HepG2 (cell line): Measurements from ENCODE around the gene PTPRD. TPM values are rescaled to one million over a fixed set of nuclear protein-coding genes. Genes with fewer than 3 reads are reported as not detected.
A peak's percentile ranks its signal among the peaks of the same experiment; 100 is the strongest.

Experiments used
- ATAC-seq: fragments of 200-7000 bp; cut with Tn5 transposase; 3 replicates; pipeline ENCODE4 v1.9.1; 2020; ENCODE audit warnings: mild to moderate bottlenecking, moderate library complexity
- BruUV-seq: library from RNA; stranded (reverse); fragments of 400-500 nt; replicated peaks from 2 replicates; lab custom pipeline; 2021; lab: Mats Ljungman, UMichigan
- CTCF ChIA-PET: fragments of 300-600 bp; formaldehyde crosslinking; extraction: SDS; loops from one replicate; lab custom pipeline; 2021; ENCODE audit warnings: low total read pairs, inconsistent platforms, low intra/inter-chr PET ratio; lab: Yijun Ruan, JAX
- POLR2A ChIA-PET: fragments of 350-600 bp; sonication (Branson Sonifier 250); formaldehyde crosslinking; loops from one replicate; lab custom pipeline; 2020; ENCODE audit warnings: antibody characterized with exemption, inconsistent platforms; lab: Yijun Ruan, JAX
- DNase-seq: peaks from one replicate; pipeline ENCODE4 v3.0.0-alpha.2; 2015; ENCODE audit warnings: low spot score
- FAIRE-seq: peaks from 3 replicates; lab custom pipeline; 2011; peaks lifted over from hg19 to GRCh38; lab: Jason Lieb, UNC
- H2AFZ ChIP-seq: one replicate; pipeline ENCODE4 v1.6.1; 2011; ENCODE audit warnings: low read length, inconsistent platforms
- H3K27ac ChIP-seq: fragments of 300-600 bp; 3 replicates; pipeline ENCODE4 v1.8.0; 2011; ENCODE audit warnings: mixed run types, mild to moderate bottlenecking, mixed read lengths, low read length, inconsistent platforms; ENCODE audit not compliant: insufficient read depth; ENCODE audit errors: extremely low read length
- H3K27me3 ChIP-seq, 2 experiments: fragments of 200-600 bp in 1 of 2; 2 replicates in 1 of 2; 3 replicates in 1 of 2; pipeline versions ENCODE4 v1.6.0 to v1.8.0; 2011; ENCODE audit warnings: low read length in 2 of 2, mild to moderate bottlenecking in 2 of 2, moderate library complexity in 2 of 2, inconsistent platforms in 1 of 2; ENCODE audit not compliant: insufficient read depth in 2 of 2, control insufficient read depth in 1 of 2
- H3K36me3 ChIP-seq, 2 experiments: fragments of 200-600 bp in 1 of 2; replicated peaks in 1 of 2; 2 replicates in 1 of 2; 3 replicates in 1 of 2; pipeline versions ENCODE4 v1.5.1 to v1.8.0; 2011; ENCODE audit warnings: low read length in 2 of 2, inconsistent platforms in 1 of 2; ENCODE audit not compliant: insufficient read depth in 2 of 2, control insufficient read depth in 1 of 2
- H3K4me1 ChIP-seq: 2 replicates; pipeline ENCODE4 v1.5.1; 2012; ENCODE audit warnings: low read length, inconsistent platforms; ENCODE audit not compliant: insufficient read depth
- H3K4me2 ChIP-seq: 2 replicates; pipeline ENCODE4 v1.6.0; 2011; ENCODE audit warnings: low read depth, low read length, inconsistent platforms
- H3K4me3 ChIP-seq, 3 experiments: fragments of 200-600 bp in 1 of 3; sonication (generic), shearing (Covaris generic) in 1 of 3; replicated peaks in 1 of 3; 2 replicates each; pipeline ENCODE4 v1.5.1; 2011 to 2016; ENCODE audit warnings: low read length in 3 of 3, inconsistent platforms in 2 of 3, low read depth in 2 of 3, mild to moderate bottlenecking in 2 of 3, control low read depth in 1 of 3, mixed read lengths in 1 of 3; ENCODE audit not compliant: insufficient read depth in 1 of 3
- H3K79me2 ChIP-seq: one replicate; pipeline ENCODE4 v1.6.1; 2011; ENCODE audit warnings: low read length, inconsistent platforms; ENCODE audit not compliant: insufficient read depth
- H3K9ac ChIP-seq: 2 replicates; pipeline ENCODE4 v1.6.0; 2011; ENCODE audit warnings: mild to moderate bottlenecking, low read depth, low read length, inconsistent platforms; ENCODE audit not compliant: insufficient read depth
- H3K9me3 ChIP-seq: 2 replicates; pipeline ENCODE4 v1.5.1; 2012; ENCODE audit warnings: mild to moderate bottlenecking, low read length
- H4K20me1 ChIP-seq: 2 replicates; pipeline ENCODE4 v1.6.0; 2011; ENCODE audit warnings: inconsistent platforms, mild to moderate bottlenecking, low read length, moderate library complexity; ENCODE audit not compliant: insufficient read depth
- FIP1L1 ChIP-seq: fragments of 200-400 bp; formaldehyde crosslinking; IDR thresholded peaks from 2 replicates; pipeline ENCODE4 v1.6.1; 2018; ENCODE audit warnings: low read depth, mild to moderate bottlenecking, low read length, moderate library complexity, borderline replicate concordance; ENCODE audit not compliant: insufficient read depth
- KAT2B ChIP-seq: fragments of 150-350 bp; IDR thresholded peaks from 2 replicates; pipeline ENCODE4 v1.6.1; 2014; ENCODE audit warnings: low read depth, low read length, borderline replicate concordance
- MAFF ChIP-seq: IDR thresholded peaks from 2 replicates; pipeline ENCODE4 v1.6.1; 2011; ENCODE audit warnings: low read depth, low read length, improper control_type of control experiment
- MAFK ChIP-seq, 2 experiments: IDR thresholded peaks in 1 of 2; conservative IDR thresholded peaks in 1 of 2; 2 replicates each; pipeline ENCODE4 v1.6.1; 2011; ENCODE audit warnings: improper control_type of control experiment in 2 of 2, low read length in 2 of 2
- RXRA ChIP-seq: sonication (generic); formaldehyde crosslinking; IDR thresholded peaks from 2 replicates; pipeline ENCODE4 v1.5.1; 2020; ENCODE audit warnings: missing genetic modification reagents
- ZBTB3 ChIP-seq: sonication (generic); formaldehyde crosslinking; IDR thresholded peaks from 2 replicates; pipeline ENCODE4 v1.4.0; 2020; ENCODE audit warnings: low read depth, mild to moderate bottlenecking, moderate library complexity, missing genetic modification reagents, borderline replicate concordance
- ZMYM4 ChIP-seq: sonication (generic); formaldehyde crosslinking; IDR thresholded peaks from 2 replicates; pipeline ENCODE4 v1.8.1; 2023; ENCODE audit warnings: mild to moderate bottlenecking, missing genetic modification reagents
- ZNF317 ChIP-seq: sonication (generic); formaldehyde crosslinking; IDR thresholded peaks from 2 replicates; pipeline ENCODE4 v1.5.0; 2020; ENCODE audit warnings: mild to moderate bottlenecking, missing genetic modification reagents
- ZNF549 ChIP-seq: sonication (generic); formaldehyde crosslinking; IDR thresholded peaks from 2 replicates; pipeline ENCODE4 v1.5.0; 2020; ENCODE audit warnings: missing genetic modification reagents
- ZNF629 ChIP-seq: sonication (generic); formaldehyde crosslinking; conservative IDR thresholded peaks from 2 replicates; pipeline ENCODE4 v1.5.0; 2020; ENCODE audit warnings: missing genetic modification reagents
- WGBS: methylation state at CpG from one replicate; pipeline ENCODE4 v1.1.6; 2017; ENCODE audit warnings: low lambda C conversion rate; 5-methylcytosine and 5-hydroxymethylcytosine counted together
- in situ Hi-C: cut with HindIII; loops from 2 replicates; pipeline ENCODE4 v1.10.0; 2017; ENCODE audit warnings: low pct_unique_long_range_greater_than_20kb; ENCODE audit not compliant: extremely low pct_ligation_motif_present
- intact Hi-C: fragments of 100-400 bp; cut with micrococcal nuclease; formaldehyde crosslinking; loops from one replicate; pipeline ENCODE4 v1.10.0; 2022; ENCODE audit not compliant: unreplicated experiment
- polyA plus RNA-seq, 8 experiments: library from polyadenylated mRNA; depleted of rRNA in 3 of 8; stranded (reverse) in 7 of 8; unstranded in 1 of 8; fragments of >200 nt; fragmentation: Illumina TruSeq in 4 of 8; extraction: Trizol in 4 of 8; gene quantifications; 2 replicates each; pipeline versions ENCODE4 v1.2.1 to v1.2.3, GENCODE V29; 2011 to 2016; ENCODE audit warnings: low read depth in 4 of 8, missing spikeins in 1 of 8, mixed read lengths in 1 of 8; ENCODE audit not compliant: insufficient read depth in 1 of 8
- total RNA-seq, 5 experiments: library from RNA; depleted of rRNA; stranded (reverse); fragments of >200 nt; fragmentation: Illumina TruSeq; extraction: Trizol; gene quantifications; 2 replicates each; pipeline ENCODE4 v1.2.3, GENCODE V29; 2016; ENCODE audit warnings: low read depth in 1 of 5
- TF ChIP-seq, protein P1 (sequence below): sonication (generic); formaldehyde crosslinking; IDR thresholded peaks from 2 replicates; pipeline ENCODE4 v1.4.0; 2020; ENCODE audit warnings: mild to moderate bottlenecking, missing genetic modification reagents

The PTPRD gene
- total and polyA plus RNA-seq, 2 of the 13 experiments (the other 11 are each of a cell fraction or from before 2014, with no cell fraction given), result 0.05 TPM; not detected in 1

DNA sequence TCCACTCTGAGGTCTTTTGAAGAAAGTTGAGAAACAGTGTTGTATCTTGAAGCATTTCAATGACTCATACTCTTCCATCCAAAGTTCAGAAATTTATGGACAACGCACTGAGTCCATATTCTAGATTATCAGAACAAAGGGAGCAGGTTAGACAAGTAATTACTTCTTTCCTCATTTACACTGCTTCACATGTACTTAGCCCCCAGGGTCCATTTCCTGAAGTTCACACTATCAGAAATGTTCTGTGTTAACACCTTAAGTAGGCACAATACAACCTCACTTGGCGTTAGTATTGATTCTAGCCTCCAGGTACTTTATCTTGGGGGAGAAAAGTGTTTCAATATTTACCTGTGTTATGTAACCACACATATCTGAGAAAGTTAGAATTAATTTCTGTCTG, 2325.3 kb downstream of the PTPRD start:
- Histone ChIP-seq H3K4me3 (no peak overlapping the region), H3K9ac (no peak overlapping the region), H3K9me3 (peaks cover 92% of the 10 kb centered on the region), H3K36me3 (no peaks in the 10 kb centered on the region), H3K4me2 (no peak overlapping the region), H3K79me2 (no peaks in the 10 kb centered on the region), H2AFZ (no peak overlapping the region), H3K4me1 (no peaks in the 10 kb centered on the region), H3K27me3 (no peaks in the 10 kb centered on the region), H3K27ac (no peak overlapping the region), H4K20me1 (no peaks in the 10 kb centered on the region)
- BruUV-seq, result no TSS peak
- TF ChIP-seq ZNF629 (CRISPR knock-in tag), result no peak
- no peak for TF ChIP-seq KAT2B
- no peak for TF ChIP-seq ZMYM4
- TF ChIP-seq ZBTB3 (CRISPR knock-in tag), result no peak
- TF ChIP-seq ZNF317 (CRISPR knock-in tag), result no peak
- TF ChIP-seq, protein P1, sequence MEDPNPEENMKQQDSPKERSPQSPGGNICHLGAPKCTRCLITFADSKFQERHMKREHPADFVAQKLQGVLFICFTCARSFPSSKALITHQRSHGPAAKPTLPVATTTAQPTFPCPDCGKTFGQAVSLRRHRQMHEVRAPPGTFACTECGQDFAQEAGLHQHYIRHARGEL (CRISPR knock-in tag), result no peak
- no peak for TF ChIP-seq FIP1L1
- TF ChIP-seq RXRA (CRISPR knock-in tag), result no peak
- POLR2A ChIA-PET, result no interaction called here
- WGBS, result 0% methylated on average over 2 of the region's 2 CpGs
- no peak for DNase-seq
- in situ Hi-C loops, result no loop called here
- no peak for FAIRE-seq
- intact Hi-C loops, result no loop called here
- no peak for ATAC-seq
- CTCF ChIA-PET, result no interaction called here

DNA sequence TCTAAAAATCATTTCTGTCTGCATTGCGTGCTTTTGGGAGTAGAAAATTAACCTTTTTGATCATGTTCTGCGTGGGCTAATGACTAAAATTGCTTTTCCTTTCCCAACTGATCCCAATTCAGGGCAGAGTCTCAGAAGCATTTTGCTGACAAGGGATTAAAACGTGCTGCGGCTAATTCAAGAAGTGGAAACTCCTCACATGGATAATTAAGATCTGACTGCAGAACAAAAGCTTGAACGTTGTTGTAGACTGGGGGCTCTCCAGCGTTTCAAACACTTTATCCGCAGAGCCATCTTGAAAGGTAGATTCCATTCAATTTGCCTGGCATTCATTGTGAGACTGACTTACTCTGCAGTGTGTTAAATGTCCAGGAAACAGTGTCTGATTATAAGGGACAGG, 2327.9 kb downstream of the PTPRD start:
- peak; percentile 55 to 79; a peak in 3 of 4 replicates for TF ChIP-seq MAFK (conservative IDR thresholded peaks at IDR 0.05 in 1 of 2, IDR thresholded peaks at IDR 0.05 in 1 of 2; ENCODE audit: low read length in 2 of 2)
- TF ChIP-seq MAFF, result peak; percentile 69
- no peak for TF ChIP-seq ZNF549

More for the DNA sequence above, 2327.9 kb downstream of the PTPRD start:
- Histone ChIP-seq H3K4me1 (no peaks in the 10 kb centered on the region), H2AFZ (no peak overlapping the region), H3K36me3 (no peaks in the 10 kb centered on the region), H3K4me3 (no peak overlapping the region), H3K9me3 (peaks cover 95% of the 10 kb centered on the region), H3K27me3 (no peaks in the 10 kb centered on the region), H4K20me1 (no peaks in the 10 kb centered on the region), H3K4me2 (no peak overlapping the region), H3K27ac (no peak overlapping the region), H3K79me2 (no peaks in the 10 kb centered on the region), H3K9ac (no peak overlapping the region)
- intact Hi-C loops, result no loop called here
- in situ Hi-C loops, result no loop called here
- no TSS peak for BruUV-seq
- FAIRE-seq, result no peak
- CTCF ChIA-PET, result no interaction called here
- no peak for ATAC-seq
- 12% methylated on average over 7 of the region's 7 CpGs for WGBS
- DNase-seq, result no peak
- POLR2A ChIA-PET, result no interaction called here
